Lung microvascular endothelial cell (primary cell): Measurements from ENCODE around the gene FCER2. TPM values are rescaled to one million over a fixed set of nuclear protein-coding genes. Genes with fewer than 3 reads are reported as not detected.

Experiments used
- DNase-seq, 2 donors: peaks; one replicate each; pipeline versions ENCODE4 v3.0.0 to v3.0.0-alpha.2; 2010; ENCODE audit warnings: low read depth in 2 of 2
- total RNA-seq: library from RNA; depleted of rRNA; stranded (reverse); fragments of >200 nt; gene quantifications from 2 replicates; pipeline ENCODE4 v1.2.1, GENCODE V29; 2014

Gene FCER2
- total RNA-seq, 1 donor from 2014 or later: not detected

DNA sequence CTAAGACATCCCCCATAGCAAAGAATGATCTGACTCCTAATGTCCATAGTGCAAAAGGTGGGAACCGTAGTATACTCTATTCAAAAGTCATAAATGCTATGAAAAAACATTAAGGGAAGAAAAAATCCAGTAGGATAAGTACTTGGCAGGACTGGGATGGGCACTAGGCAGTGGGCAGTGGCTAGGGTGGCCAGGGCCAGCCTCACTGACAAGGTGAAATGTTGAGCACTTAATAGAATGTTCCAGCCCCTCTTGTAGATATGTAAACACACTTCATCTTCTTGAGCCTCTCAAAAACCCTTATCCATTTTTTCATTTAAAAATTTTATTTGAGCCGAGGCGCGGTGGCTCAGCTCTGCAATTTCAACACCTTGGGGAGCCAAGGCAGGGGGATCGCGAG, 31.4 kb upstream of the FCER2 start:
- no peak for DNase-seq

GRCh38 chr19:7732045-7732444, 30.1 kb upstream of the FCER2 start, which contains the start of gene CLEC4G:
Gene CLEC4G (minus strand): TSS chr19:7732110. CDS start chr19:7732102, 8 bp downstream.
- DNase-seq: no peak

GRCh38 chr19:7731615-7732014, 29.7 kb upstream of the FCER2 start:
- no peak for DNase-seq

DNA sequence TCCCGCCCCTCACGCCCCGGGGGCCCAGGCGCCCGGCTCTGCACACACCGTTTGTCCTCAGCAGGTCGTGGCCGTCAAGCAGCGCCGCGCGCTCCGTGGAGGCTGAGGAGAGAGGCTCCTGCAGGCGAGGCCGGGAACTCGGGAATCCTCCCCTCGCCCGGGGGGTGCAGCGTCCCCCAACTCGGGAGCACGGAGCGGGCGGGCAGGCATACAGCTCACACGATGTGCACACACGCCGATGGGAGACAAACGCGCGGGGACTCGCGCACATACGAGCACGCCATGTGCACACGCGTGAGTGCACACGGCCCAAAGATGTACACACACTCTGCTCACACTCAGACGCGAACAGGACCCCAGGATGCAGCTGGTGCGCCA, 29.3 kb upstream of the FCER2 start:
- DNase-seq: no peak

- DNase-seq: no peak
Measured at GRCh38 chr19:7730286-7731217, 28.6 kb upstream of the FCER2 start.

DNA sequence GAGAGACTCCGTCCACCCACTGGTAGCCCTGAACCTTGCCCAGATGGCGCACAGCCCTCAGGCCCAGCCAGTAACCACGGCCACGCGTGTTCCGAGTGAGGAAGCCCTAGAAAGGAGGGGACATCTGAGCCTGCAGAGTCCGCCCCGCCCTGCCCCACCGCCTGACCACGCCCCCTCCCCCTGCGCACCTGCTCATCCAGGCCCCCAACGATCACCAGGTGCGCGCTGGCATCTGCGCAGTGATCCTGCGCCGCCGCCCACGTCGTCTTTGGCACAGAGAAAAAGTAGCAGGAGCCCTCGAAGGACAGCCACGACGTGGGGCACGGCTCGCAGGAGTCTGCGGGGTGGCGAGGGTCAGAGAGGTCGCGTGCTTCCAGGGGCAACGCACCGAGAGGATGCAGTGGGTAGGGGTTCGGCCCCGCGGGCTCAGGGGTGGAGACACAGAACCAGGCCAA, 27.9 kb upstream of the FCER2 start:
- DNase-seq: no peak

GRCh38 chr19:7729211-7729610, 27.3 kb upstream of the FCER2 start:
- no peak for DNase-seq

GRCh38 chr19:7725791-7726190, 23.9 kb upstream of the FCER2 start:
- DNase-seq: no peak

- DNase-seq: no peak
Measured at GRCh38 chr19:7722231-7722651, 20.3 kb upstream of the FCER2 start.

DNA sequence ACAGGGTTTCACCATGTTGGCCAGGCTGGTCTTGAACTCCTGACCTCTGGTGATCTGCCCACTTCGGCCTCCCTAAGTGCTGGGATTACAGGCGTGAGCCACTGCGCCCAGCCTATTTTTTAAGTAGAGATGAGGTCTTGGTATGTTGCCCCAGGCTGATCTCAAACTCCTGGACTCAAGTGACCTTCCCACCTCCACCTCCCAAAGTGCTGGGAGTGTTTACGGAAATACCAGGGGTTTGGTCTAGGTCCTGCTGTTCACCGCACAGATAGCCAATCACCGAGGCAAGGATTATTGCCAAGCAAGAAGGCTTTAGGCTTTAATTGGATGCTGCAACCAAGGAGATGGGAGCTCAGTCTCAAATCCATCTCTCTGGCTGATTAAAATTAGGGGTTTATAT, 18.4 kb upstream of the FCER2 start:
- no peak for DNase-seq

- DNase-seq: no peak
Measured at GRCh38 chr19:7718668-7719067, 16.7 kb upstream of the FCER2 start.

DNA sequence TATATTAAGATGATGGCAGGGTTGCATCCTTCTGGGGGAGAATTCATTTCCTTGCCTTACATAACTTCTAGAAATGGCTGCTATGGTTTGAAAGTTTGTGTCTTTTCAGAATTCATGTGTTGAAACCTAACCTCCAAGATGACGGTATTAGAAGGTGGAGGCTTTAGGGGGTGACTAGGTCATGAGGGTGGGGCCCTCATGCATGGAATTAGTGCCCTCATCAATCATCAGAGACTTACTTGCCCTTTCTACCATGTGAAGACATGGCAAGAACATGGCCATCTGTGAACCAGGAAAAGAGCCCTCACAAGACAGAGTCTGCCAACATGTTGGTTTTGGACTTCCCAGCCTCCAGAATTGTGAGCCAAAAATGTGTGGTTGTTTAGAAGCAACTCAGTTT, 14.8 kb upstream of the FCER2 start:
- no peak for DNase-seq

DNA sequence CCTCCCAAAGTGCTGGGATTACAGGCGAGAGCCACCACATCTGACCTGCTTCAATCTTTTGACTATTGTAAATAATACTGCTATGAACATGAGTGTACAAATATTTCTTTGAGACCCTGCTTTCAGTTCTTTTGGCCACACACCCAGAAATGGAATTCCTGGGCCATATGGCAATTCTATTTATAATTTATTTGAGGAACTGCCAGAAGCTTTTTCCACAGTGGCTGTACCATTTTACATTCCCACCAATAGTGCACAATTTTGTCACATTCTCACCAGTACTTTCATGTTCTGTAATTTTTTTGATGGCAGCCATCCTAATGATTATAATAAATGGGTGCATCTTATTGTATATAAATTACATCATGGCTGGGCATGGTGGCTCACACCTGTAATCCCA, 13.7 kb upstream of the FCER2 start:
- no peak for DNase-seq

DNA sequence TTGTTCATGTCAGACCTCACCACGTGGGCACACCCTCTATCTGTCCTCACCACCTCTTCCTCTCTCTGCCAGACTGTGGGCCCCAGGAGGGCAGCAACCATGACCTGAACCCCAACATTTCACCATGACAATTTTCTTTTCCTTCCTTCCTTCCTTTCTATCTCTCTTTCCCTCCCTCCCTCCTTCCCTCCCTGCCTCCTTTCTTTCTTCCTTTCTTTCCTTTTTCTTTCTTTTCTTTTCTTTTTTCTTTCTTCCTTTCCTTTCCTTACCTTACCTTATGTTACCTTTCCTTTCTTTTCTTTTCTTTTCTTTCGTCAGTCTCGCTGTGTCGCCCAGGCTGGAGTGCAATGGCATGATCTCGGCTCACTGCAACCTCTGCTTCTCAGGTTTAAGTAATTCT, 8.7 kb upstream of the FCER2 start:
- no peak for DNase-seq

GRCh38 chr19:7709932-7710460, 8.1 kb upstream of the FCER2 start:
- no peak for DNase-seq

DNA sequence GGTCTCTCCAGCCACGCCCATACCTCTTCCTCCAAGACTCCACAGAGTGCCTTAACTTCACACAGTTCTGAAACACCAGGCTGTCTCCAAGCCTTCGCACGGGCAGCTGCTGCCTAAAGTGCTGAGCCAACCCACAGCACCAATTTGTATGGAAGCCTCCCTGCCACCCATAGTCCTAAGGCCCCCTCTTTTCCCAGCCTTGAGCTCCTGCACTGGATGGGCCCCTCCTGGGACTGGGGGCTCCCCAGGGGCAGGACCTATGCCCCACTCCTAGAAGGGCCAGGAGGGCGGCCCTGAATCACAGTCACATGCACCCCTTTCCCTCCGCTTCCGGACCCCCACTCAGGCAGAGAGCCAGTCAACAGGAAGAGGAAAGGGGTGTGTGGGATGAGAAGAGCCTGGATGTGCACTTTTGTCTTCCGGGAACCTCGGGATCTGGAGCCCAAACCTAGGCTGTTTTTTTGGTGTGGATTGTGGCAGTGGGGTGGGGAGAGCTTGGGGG, 5.1 kb upstream of the FCER2 start:
- no peak for DNase-seq

DNA sequence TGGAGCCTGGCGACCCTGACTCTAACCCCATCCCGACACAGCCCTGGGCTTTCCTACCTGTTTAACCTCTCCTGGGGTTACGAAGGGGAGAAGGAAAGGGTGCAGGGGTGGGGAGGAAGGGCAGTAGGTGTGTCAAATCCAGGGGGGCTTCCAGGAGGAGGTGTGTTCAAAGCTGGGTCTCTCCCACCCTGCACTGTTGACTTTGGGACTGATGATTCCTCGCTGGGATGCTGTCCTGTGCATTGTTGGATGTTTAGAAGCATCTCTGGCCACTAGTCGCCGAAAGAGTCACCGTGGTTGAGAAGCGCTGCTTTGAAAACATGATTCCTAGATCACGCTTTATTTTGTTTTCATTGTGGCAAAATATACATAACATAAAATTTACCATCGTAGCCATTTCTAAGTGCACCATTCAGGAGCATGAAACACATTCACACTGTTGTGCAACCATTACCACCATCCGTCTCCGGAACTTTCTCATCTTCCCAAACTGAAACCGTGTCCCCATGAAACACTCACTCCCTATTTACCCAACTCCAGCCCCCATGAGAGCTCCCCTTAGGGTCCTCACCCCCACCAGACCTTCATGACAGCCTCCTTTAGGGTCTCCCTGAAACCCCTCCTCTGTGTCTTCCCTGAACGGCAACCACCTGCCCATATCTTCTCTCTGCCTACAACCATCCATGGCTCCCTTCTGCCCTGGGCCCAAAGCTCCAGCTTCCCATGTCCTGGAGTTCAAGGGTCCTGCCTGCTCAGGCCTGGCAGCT, 4.4 kb upstream of the FCER2 start:
- DNase-seq: no peak

DNA sequence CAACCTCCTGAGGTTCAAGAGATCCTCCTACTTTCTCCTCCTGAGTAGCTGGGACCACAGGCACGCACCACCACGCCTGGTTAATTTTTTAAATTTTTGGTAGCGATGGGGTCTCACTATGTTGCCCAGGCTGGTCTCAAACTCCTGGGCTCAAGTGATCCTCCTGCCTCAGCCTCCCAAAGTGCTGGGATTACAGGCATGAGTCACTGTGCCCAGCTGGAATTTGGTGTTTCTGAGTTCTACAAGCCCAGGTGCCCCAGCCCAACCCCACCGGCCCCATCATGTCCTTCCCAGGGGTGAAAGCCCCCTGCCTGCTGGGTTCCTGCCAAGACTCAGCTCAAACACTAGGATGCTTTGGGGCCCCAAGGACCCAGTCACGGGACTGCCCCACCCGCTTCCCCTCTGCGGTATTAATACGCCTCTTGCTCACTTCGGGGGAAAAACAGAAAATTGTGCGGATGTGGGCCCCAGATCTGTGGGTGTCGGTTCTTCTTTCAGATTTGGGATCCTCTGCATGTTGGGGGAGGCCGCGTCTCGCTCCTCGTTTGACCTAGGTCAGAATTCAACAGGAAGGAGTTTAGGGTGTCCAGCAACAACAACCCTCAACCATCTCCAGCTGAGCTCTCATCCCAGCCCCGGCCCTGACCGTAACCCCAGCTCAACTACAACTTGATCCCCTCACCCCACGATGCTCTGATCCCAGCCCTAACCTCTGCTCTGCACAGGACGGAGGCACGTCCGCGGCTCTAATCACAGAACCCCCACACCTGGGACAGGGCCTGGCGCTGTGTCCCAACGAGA, 3.7 kb upstream of the FCER2 start:
- DNase-seq: no peak

DNA sequence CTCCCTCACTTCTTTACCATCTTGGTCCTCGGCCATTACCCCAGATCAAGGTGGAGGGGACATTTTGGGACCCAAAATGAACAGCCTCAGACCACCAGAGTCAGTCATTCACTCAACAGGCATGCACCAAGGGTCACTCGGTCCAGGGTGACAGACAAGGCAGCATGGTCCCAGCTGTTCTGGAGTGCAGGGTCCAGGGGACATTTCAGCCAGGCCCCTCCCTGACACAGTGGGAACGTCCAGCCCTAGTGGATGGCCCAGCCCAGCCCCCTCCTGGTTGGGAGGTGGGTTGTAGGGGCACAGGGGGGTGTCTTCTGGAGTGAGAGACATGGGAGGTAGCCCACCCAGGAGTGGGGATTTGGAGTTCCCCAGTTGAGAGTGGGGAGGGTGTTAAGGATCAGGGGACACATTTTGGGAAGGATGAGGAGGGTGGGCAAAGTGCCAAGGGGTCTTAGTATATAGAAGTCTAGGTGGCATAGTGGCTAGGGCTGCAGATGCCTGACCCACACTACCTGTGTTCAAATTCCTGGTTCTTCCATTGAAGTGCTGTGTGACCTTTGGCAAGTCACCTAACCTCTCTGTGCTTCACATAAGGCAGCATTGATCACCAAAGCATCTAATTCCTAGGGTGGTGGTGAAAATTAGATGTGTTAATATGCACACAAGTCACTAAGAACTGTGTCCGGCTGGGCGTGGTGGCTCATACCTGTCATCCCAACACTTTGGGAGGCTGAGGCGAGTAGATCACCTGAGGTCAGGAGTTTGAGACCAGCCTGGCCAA, 2.5 kb upstream of the FCER2 start:
- DNase-seq: no peak

GRCh38 chr19:7703332-7703731, 1.4 kb upstream of the FCER2 start:
- no peak for DNase-seq
